GM21825 (cell line): ENCODE results near the gene DPP7.
"Not testable (repeated sequence)": the region's sequence is repeated elsewhere in the genome, so short reads cannot be mapped to it uniquely, and the experiment has no call there.

Experiments used
- ATAC-seq: cut with Tn5 transposase; IDR thresholded peaks from one replicate; pipeline ENCODE4 v1.9.1; 2021; ENCODE audit warnings: mild to moderate bottlenecking, moderate library complexity; ENCODE audit not compliant: unreplicated experiment

The DPP7 gene

DNA sequence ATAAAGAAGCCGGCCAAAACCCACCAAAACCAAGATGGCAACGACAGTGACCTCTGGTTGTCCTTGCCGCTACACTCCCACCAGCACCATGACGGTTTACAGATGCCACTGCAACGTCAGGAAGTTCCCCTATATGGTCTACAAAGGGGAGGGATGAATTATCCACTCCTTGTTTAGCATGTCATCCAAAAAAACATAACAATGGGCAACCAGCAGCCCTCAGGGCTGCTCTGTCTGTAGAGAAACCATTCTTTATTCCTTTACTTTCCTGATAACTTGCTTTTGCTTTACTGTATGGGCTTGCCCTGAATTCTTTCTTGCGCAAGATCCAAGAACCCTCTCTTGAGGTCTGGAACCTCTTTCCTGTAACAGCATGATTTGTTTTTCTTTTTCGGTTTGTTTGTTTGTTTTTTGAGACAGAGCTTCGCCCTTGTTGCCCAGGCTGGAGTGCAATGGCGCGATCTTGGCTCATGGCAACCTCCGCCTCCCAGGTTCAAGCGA is 39.2 kb downstream of the DPP7 start:
- no peak for ATAC-seq

DNA sequence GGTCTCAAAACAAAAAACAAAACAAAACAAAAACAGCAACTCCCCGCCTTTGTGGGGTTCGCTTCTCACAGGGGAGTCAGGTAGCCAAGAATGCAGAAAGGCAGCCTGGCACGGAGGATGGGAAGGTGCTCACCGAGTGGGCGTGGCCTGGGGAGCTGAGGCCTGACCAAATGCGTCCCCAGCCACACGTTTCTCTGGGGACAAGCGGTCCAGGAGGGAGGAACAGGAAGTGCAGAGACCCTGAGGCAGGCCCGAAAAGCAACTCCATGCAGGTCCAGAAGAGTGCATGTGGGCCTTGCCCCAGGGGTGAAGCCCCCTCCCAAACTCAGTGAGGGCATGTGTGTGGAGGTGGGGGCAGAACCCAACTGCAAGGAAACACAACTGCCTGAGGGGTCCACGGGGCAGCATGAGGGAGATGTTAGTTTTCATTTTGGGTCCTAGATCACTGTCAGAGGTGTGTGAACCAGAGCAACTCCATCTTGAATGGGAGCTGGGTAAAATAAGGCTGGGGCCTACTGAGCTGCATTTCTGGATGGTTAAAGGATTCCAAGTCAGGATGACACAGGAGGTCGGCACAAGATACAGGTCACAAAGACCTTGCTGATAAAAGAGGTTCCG is 39.8 kb downstream of the DPP7 start:
- no peak for ATAC-seq

GRCh38 chr9:137073992-137074399 is 40.5 kb downstream of the DPP7 start:
- ATAC-seq, result no peak

GRCh38 chr9:137071282-137071681 is 43.3 kb downstream of the DPP7 start:
- no peak for ATAC-seq

DNA sequence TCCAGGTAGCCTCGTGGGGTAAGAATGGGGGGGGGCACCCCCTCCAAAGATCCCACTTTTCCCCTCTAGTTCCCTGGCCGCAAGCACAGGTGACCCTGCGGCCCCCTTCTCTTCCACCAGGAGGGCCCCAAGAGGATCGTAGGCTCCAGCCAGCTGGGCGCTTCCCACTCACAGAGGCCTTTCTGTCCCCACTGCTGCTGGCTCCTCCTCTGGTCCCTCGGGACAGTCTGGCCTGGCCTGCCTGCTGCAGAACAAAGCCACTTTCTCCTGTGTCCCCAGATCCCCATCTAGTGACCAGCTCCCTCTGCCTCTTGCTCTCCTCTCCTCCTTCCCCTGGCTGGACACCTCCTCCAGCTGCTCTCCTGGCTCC is 43.6 kb downstream of the DPP7 start:
- ATAC-seq, result peak; percentile 3

DNA sequence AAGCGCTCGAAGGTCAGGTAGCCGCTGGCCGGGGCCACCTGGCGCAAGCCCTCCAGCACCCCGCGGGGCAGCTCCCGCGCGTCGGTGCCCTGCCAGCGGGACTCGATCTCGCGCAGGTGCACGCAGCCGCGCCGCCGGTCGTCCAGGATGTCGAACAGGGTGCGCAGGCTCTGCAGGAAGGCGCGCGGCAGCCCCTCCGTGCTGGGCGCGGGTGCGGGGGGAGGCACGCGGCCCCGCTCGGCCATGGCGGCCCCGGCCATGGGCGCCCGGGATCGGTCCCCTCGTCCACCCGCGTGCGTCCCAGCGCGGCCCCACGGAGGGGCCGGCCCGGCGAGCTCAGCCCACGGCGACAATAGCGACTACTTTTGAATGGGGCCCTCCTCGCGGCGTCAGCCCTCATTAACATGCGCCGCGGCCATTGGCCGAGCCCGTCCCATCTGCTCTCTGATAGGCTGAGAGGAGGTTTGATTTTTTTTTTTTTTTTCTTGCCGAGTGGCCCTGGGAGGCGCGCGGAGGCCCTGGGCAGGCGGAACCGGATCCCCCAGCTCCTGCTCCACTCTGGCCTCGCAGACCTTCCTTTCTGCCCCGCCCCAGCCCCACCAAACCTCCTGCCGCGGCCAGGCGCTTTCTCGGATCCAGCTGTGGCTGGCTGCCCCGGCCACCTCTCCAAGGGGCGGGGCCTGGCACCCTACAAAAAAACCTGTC is 44.2 kb downstream of the DPP7 start, which contains the start of gene SAPCD2:
Gene SAPCD2 (minus strand): TSS at position 357 of the 705 bp plus-strand sequence. CDS start 97 bp downstream, at position 260.
- peak; percentile 56 for ATAC-seq

DNA sequence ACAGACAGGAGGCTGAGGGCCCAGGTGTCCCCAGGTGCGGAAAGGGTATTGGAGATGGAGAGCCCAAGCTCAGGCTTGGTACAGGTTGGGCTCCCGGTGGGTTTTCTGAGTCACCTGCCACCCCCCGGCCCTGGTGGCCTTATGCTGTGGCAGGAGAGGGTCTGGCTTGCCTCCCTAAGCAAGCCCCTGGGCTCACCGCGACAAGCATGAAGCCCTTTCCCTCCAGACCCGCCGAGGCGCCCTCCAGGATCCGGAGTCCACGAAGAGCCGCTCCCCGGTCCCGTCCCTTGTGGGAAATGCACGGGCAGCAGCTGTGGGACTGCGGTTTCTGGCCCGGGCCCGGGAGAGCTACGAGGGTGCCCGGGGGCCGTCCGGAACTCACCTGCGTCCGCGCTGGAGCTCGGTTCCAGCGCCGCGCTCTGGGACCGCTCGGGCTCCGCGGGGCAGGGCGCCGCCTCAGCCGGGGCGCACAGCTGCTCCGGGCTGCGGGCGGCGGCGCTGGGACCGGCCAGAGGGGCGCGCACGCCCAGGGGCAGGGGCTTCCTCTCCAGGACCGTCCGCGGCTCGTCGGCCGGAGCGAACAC is 44.9 kb downstream of the DPP7 start:
- ATAC-seq, result peak; percentile 8

DNA sequence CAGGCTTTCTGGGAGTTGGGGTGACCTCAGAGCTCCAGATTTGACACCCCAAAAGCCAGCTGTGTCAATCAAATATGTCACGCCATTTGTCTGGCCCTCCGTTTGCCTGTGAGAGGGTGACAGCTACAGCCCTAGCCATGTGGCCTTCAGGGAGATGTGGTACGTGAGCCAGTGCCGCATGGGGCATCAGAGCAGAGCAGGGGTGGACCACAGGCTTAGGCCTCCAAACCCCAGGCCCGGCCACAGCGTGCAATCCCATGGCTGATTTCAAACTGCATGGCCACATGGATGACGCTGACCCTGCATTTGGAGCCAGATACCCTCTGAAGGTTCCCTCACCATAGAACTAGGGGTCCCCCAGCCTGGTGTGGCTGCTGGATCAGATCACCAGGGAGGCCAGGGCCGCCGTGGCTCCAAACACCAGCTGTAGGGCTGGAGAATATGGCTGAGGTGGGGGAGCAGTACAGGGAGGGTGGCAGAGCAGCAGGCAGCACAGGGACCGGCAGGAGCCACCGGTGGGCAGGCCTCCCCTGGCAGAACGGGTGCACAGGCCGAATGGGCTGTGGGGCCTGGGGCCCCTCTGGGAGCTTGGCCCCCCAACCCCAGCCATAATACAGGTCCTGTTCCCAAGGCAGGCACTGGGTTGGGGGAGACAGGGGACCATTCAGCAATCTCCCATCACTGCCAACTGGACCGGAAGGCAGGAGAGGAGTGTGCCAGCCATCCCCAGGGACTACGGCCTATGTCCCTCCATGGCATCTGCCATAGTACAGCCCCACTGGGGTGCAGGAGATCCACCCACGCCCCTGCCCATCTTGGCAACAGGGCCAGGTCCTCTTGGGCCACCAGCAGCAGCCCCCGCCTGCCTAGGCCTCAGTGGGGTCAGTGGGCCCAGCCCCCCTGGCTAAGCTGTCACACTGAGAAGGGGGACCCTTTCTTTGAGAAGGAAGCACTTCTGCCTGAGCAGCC is 45.7 kb downstream of the DPP7 start:
- no peak for ATAC-seq

GRCh38 chr9:137067860-137068538 is 46.5 kb downstream of the DPP7 start:
- peak; percentile 30 for ATAC-seq

GRCh38 chr9:137066096-137066861 is 48.3 kb downstream of the DPP7 start:
- ATAC-seq, result no peak

DNA sequence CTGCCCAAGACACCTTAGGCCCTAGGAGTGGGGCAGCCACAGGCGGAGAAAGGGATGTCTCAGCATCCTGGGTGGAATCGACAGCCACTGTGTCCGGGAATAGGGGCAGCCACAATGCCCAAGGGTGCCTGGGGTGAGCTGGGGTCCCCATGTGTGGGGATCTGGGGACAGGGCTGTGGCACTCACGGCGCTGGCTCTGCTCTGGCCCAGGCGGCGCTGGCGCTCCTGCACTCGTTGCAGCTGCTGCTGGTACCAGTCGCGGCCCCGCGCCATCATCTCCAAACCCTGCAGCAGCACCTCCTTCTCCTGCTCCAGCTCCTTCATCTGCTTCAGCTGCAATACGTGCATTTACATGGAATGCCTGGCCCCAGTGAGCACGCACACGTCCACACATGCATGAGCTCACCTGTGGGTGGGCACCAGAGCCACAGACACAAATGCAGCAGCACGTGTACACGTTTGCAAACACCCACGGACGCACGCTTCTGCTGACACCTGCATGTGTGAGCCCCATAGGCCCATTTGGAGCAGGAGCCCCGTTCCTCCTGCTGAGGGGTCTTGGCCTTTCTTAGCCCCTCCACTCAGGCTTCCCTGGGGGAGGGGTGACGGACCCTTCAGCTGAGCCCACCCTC is 49.1 kb downstream of the DPP7 start:
- ATAC-seq, result no peak

DNA sequence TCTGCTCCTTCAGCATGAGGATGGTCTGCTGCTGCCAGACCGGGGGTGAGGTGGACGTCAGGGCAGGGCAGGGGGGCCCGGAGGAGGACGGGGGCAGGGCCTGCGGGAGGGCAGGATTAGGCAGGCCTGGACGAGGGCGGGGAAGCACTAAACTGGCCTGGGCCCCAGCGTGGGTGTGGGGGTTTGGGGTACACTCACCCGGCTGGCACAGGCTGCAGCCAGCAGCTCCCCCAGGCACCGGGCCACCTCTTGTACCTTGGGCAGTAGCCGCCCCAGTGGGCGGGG is 49.7 kb downstream of the DPP7 start:
- no peak for ATAC-seq

DNA sequence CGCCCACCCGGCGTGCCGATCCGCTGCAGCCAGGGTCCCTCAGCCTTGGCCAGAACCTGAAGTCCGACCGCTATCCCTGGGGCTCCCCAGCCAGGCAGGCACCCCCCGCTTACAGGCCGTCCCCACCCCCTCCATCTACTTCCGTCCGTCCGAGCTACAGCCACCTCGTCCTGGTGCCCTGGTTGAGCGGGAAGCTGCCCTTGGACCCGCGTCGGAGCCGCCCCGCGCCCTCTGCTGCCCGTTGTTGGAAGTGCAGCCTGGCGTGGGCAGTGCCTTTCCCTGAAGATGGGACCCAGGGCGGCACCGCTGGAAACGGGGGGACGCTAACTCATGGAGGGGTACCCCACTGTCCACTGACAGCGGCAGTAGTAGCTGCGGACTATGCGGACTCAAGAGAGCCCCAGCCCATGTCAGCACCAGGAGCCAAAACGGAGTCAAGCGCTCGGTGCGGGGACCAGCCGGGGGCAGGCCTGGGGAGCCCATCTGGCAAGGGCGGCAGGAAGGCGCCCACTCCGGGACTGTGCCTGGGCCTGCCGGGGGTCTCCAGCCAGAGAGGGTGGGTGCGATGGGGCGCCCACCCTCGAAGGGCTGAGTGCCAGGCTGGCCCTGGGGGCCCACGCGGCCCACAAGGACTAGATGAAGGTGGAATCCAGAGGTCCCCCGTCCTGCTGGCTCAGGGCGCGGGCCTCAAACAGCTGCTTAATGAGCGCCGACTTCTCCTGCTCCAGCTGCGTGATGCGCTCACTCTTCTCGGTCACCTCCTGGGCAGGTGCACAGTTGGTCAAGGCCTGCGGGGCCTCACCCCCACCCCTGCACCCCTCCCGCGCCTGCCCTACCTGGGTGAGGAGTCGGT is 50.3 kb downstream of the DPP7 start:
- no peak for ATAC-seq

DNA sequence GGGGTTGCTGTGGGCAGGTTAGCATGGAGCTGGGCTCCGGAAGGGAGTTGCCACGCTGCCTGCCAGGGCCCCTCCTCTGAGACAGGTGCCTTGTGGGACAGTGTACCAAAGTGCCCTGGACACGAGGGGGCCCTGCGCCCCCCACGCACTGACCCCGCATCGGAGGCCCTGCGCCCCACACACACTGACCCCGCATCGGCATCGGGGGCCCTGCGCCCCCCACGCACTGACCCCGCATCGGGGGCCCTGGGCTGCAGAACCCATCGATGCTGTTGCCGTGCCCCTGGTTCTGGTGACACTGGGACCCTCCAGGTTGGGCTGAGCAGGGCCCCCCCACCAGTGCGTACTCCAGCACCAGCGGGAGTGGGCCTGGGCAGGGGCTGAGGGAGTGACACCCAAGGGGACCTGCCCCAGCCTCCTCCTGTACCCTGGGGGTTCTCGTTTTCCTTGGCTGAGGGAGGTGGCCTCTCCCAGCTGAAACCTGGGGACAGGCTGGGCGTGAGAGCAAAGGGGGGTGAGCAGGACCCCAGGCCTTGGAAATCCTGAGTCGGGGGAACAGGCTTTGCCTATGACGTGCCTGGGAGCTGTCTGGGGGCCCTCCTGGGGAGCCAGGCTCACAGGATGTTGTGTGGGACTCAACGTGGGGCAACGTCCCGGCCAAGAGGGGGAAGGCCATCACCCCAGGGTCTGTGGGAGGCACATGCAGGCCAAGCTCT is 51.1 kb downstream of the DPP7 start:
- ATAC-seq, result no peak

DNA sequence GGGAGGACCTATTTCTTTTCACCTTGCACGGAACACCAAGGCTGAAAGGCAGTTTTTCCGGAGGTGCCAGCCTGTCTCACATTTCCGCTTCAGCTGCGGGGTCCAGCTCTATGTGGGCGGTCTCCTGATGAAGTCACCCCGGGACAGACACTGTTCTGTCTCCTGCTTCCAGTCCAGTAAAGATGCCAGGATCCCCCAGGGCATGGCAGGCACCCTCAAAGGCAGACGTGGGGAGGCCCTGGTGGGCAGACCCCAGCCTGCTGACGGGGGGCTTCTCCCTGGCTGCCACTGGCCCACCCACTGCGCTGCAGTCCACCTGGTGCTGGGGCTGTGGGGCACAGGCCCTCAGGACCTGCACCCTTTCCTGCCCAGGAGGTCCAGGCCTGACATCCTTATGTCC is 51.7 kb downstream of the DPP7 start:
- not testable (repeated sequence) for ATAC-seq

DNA sequence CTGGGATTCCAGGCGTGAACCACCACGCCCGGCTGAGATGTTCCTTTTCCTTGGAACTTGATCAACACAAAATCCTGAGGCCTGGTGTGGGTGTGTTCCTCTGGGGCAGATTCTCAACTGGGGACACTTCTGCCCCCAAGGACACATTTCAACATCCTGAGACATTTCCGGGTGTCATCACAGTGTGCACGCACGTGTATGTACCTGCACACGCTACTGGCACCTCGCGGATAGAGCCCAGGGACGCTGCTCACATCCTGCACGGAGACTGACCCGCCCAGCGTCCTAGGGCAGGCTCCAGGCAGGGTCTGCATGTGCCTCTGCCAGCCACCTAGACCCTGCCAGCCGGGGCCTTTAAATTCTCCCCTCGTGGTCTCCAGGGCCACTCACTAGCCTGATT is 52.1 kb downstream of the DPP7 start:
- no peak for ATAC-seq
